ENCODE measurements around the gene TMEM89.

TMEM89 gene

DNA sequence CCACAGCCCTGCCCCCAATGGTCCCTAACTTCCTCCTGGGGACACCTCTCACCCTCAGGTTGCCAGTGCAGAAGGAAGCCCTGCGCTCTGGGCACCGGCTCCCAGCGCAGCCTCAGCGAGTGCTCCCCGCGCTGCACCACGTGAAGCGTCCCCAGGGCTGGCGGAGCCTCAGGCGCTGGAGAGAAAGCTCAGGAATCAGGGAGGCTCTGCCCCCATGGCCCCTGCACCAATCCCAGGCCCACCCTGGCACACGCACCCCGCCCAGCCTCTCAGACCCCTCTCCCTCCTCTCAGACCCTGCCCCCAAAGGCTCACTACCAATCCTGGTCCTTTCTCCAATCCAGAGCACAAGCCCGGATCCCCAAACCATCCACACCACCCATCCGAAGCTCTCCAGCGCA is 33.3 kb downstream of the TMEM89 start:
- DNase-seq (ENCODE audit: low spot score), result no peak

GRCh38 chr3:48587686-48588085 is 33.9 kb downstream of the TMEM89 start:
- no peak for DNase-seq (ENCODE audit: low spot score)

DNA sequence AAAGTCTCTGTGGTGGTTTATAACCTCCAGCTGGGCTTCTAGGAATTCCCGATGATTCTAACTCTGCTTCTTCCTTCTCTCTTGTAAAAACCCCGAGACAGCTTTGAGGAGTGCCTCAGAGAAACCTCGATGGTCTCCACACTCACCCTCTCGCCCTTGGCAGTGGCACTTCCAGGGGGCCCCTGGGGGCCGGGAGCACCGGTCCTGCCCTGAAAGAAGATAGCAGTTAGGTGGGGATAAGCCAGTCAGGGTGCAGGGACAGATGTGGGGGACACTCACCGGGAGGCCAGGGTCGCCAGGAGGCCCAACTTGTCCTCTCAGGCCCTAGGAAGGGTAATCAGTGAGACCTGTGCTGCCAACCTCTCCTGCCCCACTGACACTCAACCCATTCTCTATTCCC is 36.2 kb downstream of the TMEM89 start:
- no peak for DNase-seq (ENCODE audit: low spot score)

GRCh38 chr3:48584836-48585235 is 36.7 kb downstream of the TMEM89 start:
- DNase-seq (ENCODE audit: low spot score), result no peak

DNA sequence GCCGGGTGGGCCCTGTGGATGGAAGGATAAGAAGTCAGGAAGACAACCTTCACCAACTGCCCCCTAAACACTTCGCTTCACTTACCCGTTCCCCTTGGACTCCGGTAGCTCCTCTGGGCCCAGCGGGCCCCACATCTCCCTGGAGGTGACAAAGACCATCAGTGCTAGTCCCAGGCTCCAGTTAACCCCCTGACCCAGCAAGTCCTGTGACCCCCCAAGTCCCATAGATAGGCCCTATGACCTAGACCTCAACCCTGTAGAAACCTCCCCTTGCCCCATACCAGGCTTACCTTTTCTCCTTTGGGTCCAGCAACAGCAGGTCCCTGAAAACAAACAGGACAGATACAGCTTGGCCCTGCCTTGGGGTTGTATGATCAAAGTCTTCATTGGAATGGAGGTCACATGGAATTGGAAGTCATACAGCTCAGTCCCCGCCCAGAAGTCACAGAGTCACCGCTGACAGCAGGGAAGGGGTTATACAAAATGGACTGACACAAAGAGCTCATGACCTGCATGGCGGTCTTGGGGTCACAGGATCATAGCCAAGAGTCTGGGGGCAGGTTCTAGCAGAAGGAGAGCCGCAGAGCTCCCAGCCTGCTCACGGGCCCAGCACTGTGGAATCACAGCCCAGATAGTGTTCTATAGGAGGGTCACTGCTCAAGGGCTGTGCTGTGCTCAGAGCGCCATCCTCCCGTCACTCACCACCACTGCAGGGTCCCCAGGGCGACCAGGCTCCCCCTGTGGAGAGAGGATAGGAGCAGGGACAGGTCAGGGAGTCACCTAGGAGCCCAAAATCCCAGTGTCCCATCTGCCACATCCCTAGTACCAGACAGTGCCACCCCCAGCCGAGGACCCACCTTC is 39.7 kb downstream of the TMEM89 start:
- DNase-seq (ENCODE audit: low spot score), result no peak

GRCh38 chr3:48576647-48577046 is 44.9 kb downstream of the TMEM89 start:
- no peak for DNase-seq (ENCODE audit: low spot score)

DNA sequence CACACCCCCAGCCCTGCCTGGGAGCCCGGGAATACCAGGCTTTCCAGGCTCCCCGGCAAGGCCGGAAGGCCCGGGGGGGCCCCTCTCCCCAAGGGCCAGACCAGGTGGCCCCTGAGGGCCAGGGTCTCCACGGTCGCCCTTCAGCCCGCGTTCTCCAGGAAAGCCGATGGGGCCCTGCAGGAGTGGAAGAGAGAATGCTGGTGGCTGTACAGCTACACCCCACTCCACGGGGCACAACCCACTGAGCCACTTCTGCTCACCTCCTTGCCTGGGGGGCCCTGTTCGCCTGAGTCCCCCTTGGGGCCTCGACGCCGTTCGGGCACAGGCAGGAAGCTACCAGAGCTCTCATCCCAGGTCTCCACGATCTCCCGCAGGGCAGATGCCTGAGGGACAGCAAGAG is 46.2 kb downstream of the TMEM89 start:
- no peak for DNase-seq (ENCODE audit: low spot score)

GRCh38 chr3:48573973-48574585 is 47.5 kb downstream of the TMEM89 start:
- DNase-seq (ENCODE audit: low spot score), result no peak

GRCh38 chr3:48572517-48572916 is 49.1 kb downstream of the TMEM89 start:
- DNase-seq (ENCODE audit: low spot score), result no peak

DNA sequence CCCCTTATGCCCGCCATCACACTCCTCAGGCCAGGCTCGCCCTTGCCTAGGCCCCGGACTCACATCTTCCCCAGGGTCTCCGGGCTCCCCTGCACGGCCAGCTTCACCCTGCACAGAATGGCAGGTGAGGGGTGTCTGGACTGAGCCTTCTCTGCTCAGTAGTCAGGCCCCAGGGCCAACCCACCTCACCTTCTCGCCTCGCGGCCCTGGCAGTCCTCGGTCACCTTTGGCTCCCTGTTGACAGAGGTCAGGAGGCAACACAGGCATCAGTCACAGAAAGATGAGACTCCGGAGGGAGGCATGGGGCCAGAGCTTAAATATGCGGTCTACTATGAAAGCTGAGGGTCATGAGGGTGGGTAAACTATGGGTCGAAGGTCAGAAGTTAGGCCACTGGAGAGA is 49.6 kb downstream of the TMEM89 start:
- DNase-seq (ENCODE audit: low spot score), result no peak
